HG02571 (cell line): ENCODE measurements around the gene GRXCR1.

ENCODE experiments used
- ATAC-seq: cut with Tn5 transposase; IDR thresholded peaks from one replicate; pipeline ENCODE4 v1.9.1; 2021; ENCODE audit warnings: mild to moderate bottlenecking, moderate library complexity; ENCODE audit not compliant: unreplicated experiment

Gene GRXCR1

DNA sequence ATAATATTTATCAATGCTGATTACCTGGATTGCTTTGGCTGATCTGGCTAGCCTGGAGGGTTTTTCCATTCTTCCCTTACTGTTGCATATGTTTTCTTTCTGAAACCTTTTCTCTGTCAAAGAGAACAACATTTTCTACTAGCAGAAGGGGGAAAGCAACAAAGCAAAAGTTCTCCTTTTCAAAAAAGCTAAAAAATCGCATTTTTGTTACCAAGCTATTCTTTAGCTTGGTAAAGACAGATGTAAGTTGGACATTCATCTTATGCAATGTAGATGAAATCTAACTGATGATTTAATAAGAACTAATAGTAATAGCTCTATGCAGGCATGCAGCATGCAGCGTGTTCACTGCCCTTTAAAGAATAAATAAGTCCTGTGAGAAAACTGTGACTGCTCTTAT is at the start of gene GRXCR1:
TSS of gene GRXCR1 (plus strand) at position 301 of the 400 bp plus-strand sequence. CDS start 554 bp downstream, outside the sequence.
- no peak for ATAC-seq

- ATAC-seq: no peak
Measured at GRCh38 chr4:42843694-42844093, 48.8 kb upstream of the GRXCR1 start.

DNA sequence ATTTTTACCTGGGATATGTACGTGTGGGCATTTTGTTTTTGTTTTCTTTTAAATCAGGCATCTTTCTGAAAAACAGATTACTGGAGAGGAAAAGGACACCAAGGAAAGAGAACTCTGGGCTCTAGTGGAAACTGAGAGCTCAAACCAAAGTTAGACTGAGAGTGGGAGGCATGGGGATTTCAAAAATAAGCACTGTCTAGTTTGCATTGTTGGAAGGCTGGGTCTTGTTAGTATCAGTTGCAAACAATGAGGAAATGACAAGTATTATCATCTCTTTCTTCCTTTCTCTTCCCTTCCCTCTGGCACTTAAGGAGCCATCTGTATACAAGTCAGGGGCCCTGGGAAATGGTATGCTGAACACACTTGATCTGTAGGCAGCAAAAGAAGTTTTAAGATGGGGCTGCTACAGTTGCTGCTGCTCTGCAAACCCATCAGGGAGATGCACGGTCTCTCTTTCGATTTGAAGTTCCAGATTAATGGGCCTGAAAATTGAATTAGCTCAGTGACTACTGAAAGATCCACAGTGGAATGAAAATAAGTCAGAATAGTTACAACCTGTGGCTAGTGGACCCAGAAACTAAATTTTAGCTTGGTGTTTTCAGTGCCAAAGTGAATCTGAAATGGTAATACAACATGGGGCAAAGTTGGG is 48.0 kb upstream of the GRXCR1 start:
- ATAC-seq: no peak

- ATAC-seq: no peak
Measured at GRCh38 chr4:42845586-42845985, 46.9 kb upstream of the GRXCR1 start.

DNA sequence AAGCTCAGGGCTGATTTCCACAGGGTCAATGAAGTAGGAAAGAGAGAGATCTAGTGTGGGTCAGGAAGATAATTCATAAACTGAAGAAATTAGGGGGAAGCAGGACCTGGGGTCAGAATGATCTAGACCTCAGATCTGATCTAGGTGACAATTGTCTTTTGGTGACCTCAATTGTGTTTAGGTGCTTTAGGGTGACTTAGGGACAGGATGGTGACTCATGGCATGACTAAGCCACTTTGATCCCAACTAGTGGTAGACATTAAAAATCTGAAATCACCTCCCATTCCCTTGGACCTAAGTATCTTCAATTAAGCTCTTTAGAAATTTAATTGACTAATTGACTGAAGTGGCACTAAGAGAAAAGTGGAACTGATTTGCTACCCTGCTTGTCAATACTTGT is 36.7 kb upstream of the GRXCR1 start:
- no peak for ATAC-seq

GRCh38 chr4:42865572-42866189 is 26.8 kb upstream of the GRXCR1 start:
- ATAC-seq: no peak

DNA sequence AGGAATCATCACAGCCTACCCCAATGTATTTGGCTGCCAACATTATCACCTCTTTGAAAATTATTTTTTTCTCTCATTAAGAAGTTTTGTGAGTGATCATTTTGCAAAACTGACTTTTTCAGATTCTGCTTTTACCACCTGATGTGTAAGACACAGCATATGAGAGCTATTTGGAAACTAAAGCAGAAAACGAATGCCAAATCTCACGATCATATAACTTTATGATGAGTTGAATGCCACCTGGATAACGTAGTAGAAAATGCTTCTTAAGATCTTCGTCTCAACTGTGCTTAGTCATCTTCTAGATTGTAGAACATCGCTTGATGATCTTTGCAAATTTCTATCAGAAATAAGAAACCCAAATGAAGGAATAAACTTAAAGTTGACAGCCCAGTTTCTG is 21.3 kb upstream of the GRXCR1 start:
- no peak for ATAC-seq

DNA sequence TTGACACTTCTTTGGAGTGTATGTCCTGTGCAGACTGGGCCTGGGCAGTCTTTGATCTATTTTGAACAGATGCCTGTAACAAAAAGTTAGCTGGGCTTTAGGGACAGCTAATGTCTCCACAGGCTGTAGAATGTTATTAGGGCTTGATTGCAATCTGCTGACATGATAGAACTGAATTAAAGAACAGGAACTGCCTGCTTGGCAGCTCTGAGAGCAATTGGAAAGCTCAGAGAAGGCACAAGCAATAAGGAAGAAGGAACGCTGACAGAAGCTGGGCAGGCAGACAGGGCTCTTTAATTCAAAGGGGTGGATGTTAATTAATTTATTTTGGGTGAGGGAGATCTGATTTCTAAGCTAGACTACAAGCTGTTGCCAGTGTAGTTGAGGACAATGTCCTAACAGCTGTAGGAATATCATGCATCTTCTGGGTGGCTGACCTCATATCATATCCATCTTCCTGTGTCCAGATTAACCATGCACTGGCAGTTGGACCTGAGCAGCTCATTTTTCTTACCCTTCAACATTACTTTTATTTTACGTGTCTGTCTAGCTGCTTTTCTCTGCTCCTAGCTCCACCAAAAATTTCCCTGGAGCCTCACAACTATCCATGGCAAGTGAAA is 20.7 kb upstream of the GRXCR1 start:
- no peak for ATAC-seq

GRCh38 chr4:42878863-42879262 is 13.7 kb upstream of the GRXCR1 start:
- ATAC-seq: no peak

- ATAC-seq: no peak
Measured at GRCh38 chr4:42881253-42881652, 11.3 kb upstream of the GRXCR1 start.

- ATAC-seq: no peak
Measured at GRCh38 chr4:42891644-42892043, 869 bp upstream of the GRXCR1 start.

DNA sequence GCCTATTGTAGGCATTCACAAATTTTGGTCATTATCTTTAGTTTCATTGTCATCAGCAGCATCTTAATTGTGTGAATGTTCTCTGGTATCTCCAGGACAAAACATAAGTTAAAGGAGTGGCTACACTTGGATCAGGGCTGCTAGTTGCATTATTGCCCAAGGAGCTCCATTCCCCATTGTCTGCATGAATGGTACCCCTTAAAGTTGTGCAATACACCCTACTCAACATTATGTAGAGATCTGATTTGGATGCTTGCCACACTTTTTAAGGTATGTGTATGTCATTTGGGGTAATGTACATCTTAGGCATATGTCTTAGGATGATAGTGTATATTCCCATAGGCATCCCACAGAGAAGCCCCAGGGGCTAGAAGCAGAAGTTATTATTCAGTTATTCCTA is 2.9 kb downstream of the GRXCR1 start:
- ATAC-seq: no peak

- ATAC-seq: no peak
Measured at GRCh38 chr4:42904986-42905385, 12.5 kb downstream of the GRXCR1 start.

DNA sequence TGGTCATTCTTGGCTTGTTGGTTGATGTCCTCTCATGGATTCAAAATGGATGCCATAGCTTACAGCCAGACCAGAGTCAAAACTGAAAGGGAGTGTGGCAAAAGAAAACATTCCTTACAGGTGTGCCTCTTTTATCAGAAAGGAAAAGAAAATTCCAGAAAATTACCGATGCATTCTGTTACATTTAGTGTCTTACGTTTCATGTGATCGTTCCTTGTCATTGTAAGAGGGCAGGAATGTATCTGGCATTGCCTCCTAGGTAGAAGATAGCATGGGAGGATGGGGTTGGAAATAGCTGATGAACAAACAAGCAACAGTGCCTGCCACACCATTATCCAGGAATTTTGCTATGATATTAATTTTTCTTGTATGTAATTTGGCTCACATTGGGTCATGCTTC is 13.1 kb downstream of the GRXCR1 start:
- no peak for ATAC-seq

DNA sequence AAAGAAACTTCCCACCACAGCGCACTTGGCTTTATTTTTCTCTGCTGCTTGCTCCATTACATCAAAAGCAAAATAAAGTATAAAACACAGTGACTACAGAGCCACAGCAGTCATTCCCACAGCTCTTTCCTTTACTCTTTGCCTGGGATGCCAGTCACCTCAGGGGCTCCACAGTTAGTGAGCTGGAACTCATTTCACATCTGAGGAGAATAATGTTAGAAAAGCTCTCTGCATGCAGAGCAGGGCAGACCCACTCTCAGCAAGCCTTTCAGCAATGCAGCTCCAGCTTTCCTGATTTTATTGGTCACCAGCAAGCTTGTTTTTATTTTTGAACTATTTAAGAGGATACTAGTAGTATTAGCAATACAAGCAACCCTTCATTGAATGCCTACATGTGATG is 13.8 kb downstream of the GRXCR1 start:
- no peak for ATAC-seq

- no peak for ATAC-seq
Measured at GRCh38 chr4:42906891-42907759, 14.6 kb downstream of the GRXCR1 start.

- ATAC-seq: no peak
Measured at GRCh38 chr4:42910459-42910858, 17.9 kb downstream of the GRXCR1 start.

DNA sequence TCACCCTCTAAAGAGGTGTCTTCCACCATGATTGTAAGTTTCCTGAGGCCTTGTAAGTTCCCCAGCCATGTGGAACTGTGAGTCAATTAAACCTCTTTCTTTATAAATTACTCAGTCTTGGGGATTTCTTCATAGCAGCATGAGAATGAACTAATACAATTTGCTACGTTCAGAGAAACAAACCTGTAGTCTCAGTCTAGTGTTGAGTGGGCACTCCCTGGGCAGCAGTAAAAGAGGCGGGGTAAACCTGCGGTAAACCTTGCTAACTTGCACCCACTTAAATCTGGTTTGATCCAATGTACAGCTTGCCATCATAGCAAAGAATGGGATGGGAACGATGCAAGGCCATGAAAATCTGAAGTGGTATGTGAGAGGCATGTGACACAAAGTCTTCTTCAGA is 22.4 kb downstream of the GRXCR1 start:
- no peak for ATAC-seq

- ATAC-seq: no peak
Measured at GRCh38 chr4:42915484-42915883, 23.0 kb downstream of the GRXCR1 start.

GRCh38 chr4:42917296-42917695 is 24.8 kb downstream of the GRXCR1 start:
- ATAC-seq: no peak

- ATAC-seq: no peak
Measured at GRCh38 chr4:42923431-42923830, 30.9 kb downstream of the GRXCR1 start.
